Panc1 (cell line): ENCODE results near the gene HS2ST1. TPM values are rescaled to one million over a fixed set of nuclear protein-coding genes. Genes with fewer than 3 reads are reported as not detected.

Source experiments
- ATAC-seq: fragments of 200-7000 bp; cut with Tn5 transposase; 2 replicates; pipeline ENCODE4 v1.9.1; 2020; ENCODE audit warnings: mild to moderate bottlenecking, moderate library complexity
- BruUV-seq: library from RNA; stranded (reverse); fragments of 400-500 nt; replicated peaks from 2 replicates; lab custom pipeline; 2021; lab: Mats Ljungman, UMichigan
- CTCF ChIA-PET: fragments of 300-600 bp; sonication (Branson Sonifier 250); formaldehyde crosslinking; loops from one replicate; lab custom pipeline; 2022; ENCODE audit warnings: antibody characterized with exemption; lab: Charles Lee
- POLR2A ChIA-PET: fragments of 300-600 bp; sonication (Branson Sonifier 250); formaldehyde crosslinking; loops from one replicate; lab custom pipeline; 2022; ENCODE audit warnings: antibody characterized with exemption; lab: Charles Lee
- DNase-seq: peaks from one replicate; pipeline ENCODE4 v3.0.0-alpha.2; 2010; ENCODE audit warnings: low read depth, low spot score
- H3K27ac ChIP-seq: 2 replicates; pipeline ENCODE4 v1.5.1; 2011; ENCODE audit warnings: mild to moderate bottlenecking, low read length, inconsistent platforms
- H3K27me3 ChIP-seq: fragments of 200-500 bp; sonication (Bioruptor generic); 2 replicates; pipeline ENCODE4 v1.6.0; 2014; ENCODE audit warnings: low read length, inconsistent platforms; ENCODE audit not compliant: control insufficient read depth, insufficient read depth
- H3K36me3 ChIP-seq: fragments of 200-500 bp; sonication (Bioruptor generic); 2 replicates; pipeline ENCODE4 v1.5.1; 2014; ENCODE audit warnings: inconsistent platforms, mild to moderate bottlenecking, low read length, moderate library complexity; ENCODE audit not compliant: control insufficient read depth, insufficient read depth
- H3K4me1 ChIP-seq: 2 replicates; pipeline ENCODE4 v1.5.1; 2011; ENCODE audit warnings: inconsistent platforms, mild to moderate bottlenecking, low read length, moderate library complexity; ENCODE audit not compliant: control insufficient read depth, insufficient read depth
- H3K4me3 ChIP-seq, 2 experiments: 2 replicates each; pipeline ENCODE4 v1.5.1; 2011 to 2012; ENCODE audit warnings: low read depth in 2 of 2, low read length in 2 of 2, mild to moderate bottlenecking in 2 of 2, inconsistent platforms in 1 of 2, moderate library complexity in 1 of 2
- H3K9me3 ChIP-seq: fragments of 200-500 bp; sonication (Bioruptor generic); 2 replicates; pipeline ENCODE4 v1.5.1; 2014; ENCODE audit warnings: low read depth, mild to moderate bottlenecking, inconsistent platforms, low read length, moderate library complexity; ENCODE audit not compliant: control insufficient read depth, insufficient read depth
- CTCF ChIP-seq: fragments of 450-650 bp; IDR thresholded peaks from 2 replicates; pipeline ENCODE4 v1.5.1; 2017; ENCODE audit warnings: mild to moderate bottlenecking
- POLR2AphosphoS5 ChIP-seq: IDR thresholded peaks from 2 replicates; pipeline ENCODE4 v1.6.1; 2012; ENCODE audit warnings: mild to moderate bottlenecking, low read depth, low read length, moderate library complexity
- REST ChIP-seq, 2 experiments: IDR thresholded peaks; 2 replicates each; pipeline ENCODE4 v1.6.1; 2011 to 2012; ENCODE audit warnings: low read depth in 2 of 2, control low read depth in 1 of 2, low read length in 1 of 2, mild to moderate bottlenecking in 1 of 2, moderate library complexity in 1 of 2; ENCODE audit not compliant: insufficient read depth in 1 of 2
- SIN3A ChIP-seq: IDR thresholded peaks from 2 replicates; pipeline ENCODE4 v1.6.1; 2012; ENCODE audit warnings: low read depth, mild to moderate bottlenecking, low read length, moderate library complexity, borderline replicate concordance; ENCODE audit not compliant: insufficient read depth
- TCF7L2 ChIP-seq: IDR thresholded peaks from 2 replicates; pipeline ENCODE4 v1.6.1; 2011; ENCODE audit warnings: mild to moderate bottlenecking, low read depth, low read length, inconsistent platforms
- in situ Hi-C: cut with HindIII; loops from 2 replicates; pipeline ENCODE4 v1.10.0; 2016; ENCODE audit warnings: low sequenced_read_pairs, low pct_unique_long_range_greater_than_20kb
- intact Hi-C: fragments of 100-400 bp; cut with micrococcal nuclease; formaldehyde crosslinking; loops from one replicate; pipeline ENCODE4 v1.10.0; 2022; ENCODE audit not compliant: unreplicated experiment
- total RNA-seq: library from RNA; stranded (reverse); gene quantifications from one replicate; pipeline ENCODE4 v1.2.1, GENCODE V29; 2021; ENCODE audit not compliant: unreplicated experiment

HS2ST1 gene
- total RNA-seq, 1 experiment from 2014 or later = 81.0 TPM

DNA sequence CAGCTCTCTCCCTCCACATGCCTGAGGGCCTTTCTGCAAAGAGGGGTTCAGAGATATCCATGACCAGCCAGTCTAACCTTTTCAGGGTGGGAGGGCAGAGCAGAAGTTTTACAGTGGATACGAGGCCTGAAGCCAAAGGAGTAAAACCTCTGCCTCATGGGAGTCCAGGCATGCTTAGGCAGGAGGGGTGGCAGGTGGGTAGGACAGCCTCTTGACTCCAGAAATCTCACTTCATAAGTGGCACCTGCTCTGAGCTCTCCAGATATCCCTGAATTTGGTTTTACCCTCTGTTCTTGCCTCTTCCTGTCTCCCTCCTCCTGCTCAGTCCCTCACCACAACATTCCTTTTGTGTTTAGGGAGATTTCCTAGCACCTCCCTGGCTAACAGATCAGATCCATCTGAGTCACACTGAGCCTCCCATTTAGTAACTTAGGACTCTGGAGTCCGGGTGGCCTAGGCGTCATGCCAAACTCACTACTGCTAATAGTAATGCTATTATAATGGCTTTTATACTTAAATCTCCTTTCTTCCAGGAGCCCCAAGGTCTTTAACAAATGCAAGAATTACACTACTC lies 201.0 kb downstream of the HS2ST1 start:
- no TSS peak for BruUV-seq

DNA sequence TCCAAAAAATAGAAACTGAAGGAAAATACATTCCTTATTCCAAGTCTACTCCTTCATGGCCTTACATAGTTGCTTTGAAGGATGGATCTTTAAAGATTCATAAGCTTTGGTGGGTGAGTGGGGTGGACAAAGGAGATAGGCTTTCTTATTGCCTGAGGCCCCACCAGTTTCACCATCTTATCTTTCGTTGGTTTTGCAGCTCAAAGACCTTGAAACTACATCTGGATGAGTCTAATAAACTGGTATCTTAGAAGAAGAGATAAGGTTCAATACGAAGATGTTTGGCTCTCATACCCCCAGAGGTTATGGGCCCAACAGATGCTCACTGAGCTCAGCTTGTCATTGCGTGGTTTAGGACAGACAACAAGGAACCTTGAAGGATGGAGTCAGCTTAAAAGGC lies 201.5 kb downstream of the HS2ST1 start:
- DNase-seq (no peak), ATAC-seq (no peak)
- ChIA-PET POLR2A (no interaction called here), CTCF (interaction anchor here (0.7 kb wide), 1 partner anchor 19 kb away, joined by 3 read pairs; no protein-coding TSS in a partner anchor)
- Histone ChIP-seq H3K36me3 (no peaks in the 10 kb centered on the region), H3K9me3 (no peaks in the 10 kb centered on the region), H3K27me3 (no peaks in the 10 kb centered on the region), H3K4me1 (no peaks in the 10 kb centered on the region), H3K4me3 (no peak overlapping the region), H3K27ac (no peak overlapping the region)
- TF ChIP-seq POLR2AphosphoS5 (no peak), REST (IDR thresholded peaks at IDR 0.05; ENCODE audit: insufficient read depth in 1 of 2, low read depth in 2 of 2, low read length in 1 of 2) (no peak), TCF7L2 (no peak), CTCF (no peak), SIN3A (no peak)
- BruUV-seq = no TSS peak
- intact Hi-C loops (no loop called here), in situ Hi-C loops (no loop called here)

More for the DNA sequence above, 201.0 kb downstream of the HS2ST1 start:
- H3K4me3 ChIP-seq = no peak overlapping the region
- TF ChIP-seq SIN3A (no peak), POLR2AphosphoS5 (no peak), TCF7L2 (no peak), CTCF (no peak), REST (IDR thresholded peaks at IDR 0.05; ENCODE audit: insufficient read depth in 1 of 2, low read depth in 2 of 2, low read length in 1 of 2) (no peak)
- H3K27ac ChIP-seq = no peak overlapping the region
- in situ Hi-C loops (no loop called here), intact Hi-C loops (no loop called here)
- no peaks in the 10 kb centered on the region for H3K27me3 ChIP-seq
- H3K9me3 ChIP-seq = no peaks in the 10 kb centered on the region
- ChIA-PET CTCF (interaction anchor here (0.7 kb wide), 1 partner anchor 19 kb away, joined by 3 read pairs; no protein-coding TSS in a partner anchor), POLR2A (no interaction called here)
- DNase-seq (no peak), ATAC-seq (no peak)
- no peaks in the 10 kb centered on the region for H3K4me1 ChIP-seq
- no peaks in the 10 kb centered on the region for H3K36me3 ChIP-seq
